ENCODE results near the gene ZBTB4.
A peak's percentile ranks its signal among the peaks of the same experiment; 100 is the strongest.

The ZBTB4 gene

GRCh38 chr17:7444682-7445618, 34.5 kb downstream of the ZBTB4 start, which contains the start of gene CHRNB1:
Gene CHRNB1, plus strand, starts transcription at chr17:7445061. Its CDS starts 67 bp downstream, at chr17:7445128.
- intact Hi-C loops (cut with DNase I): no loop called here
- DNase-seq: peak; percentile 58 to 97 (median 76)

- no peak for DNase-seq
- intact Hi-C loops (cut with DNase I): no loop called here
Observed at GRCh38 chr17:7443499-7444485, 35.6 kb downstream of the ZBTB4 start.

- intact Hi-C loops (cut with DNase I): no loop called here
- no peak for DNase-seq
Observed at GRCh38 chr17:7442142-7442541, 37.3 kb downstream of the ZBTB4 start.

GRCh38 chr17:7441266-7441665, 38.2 kb downstream of the ZBTB4 start:
- no peak for DNase-seq
- intact Hi-C loops (cut with DNase I): no loop called here

GRCh38 chr17:7440834-7441195, 38.6 kb downstream of the ZBTB4 start:
- intact Hi-C loops (cut with DNase I): no loop called here
- DNase-seq: no peak

GRCh38 chr17:7440113-7440833, 39.2 kb downstream of the ZBTB4 start:
- no peak for DNase-seq
- intact Hi-C loops (cut with DNase I): no loop called here

- DNase-seq: no peak
- intact Hi-C loops (cut with DNase I): loop anchor here (5.0 to 10.0 kb wide), 3 partner anchors 47 to 145 kb away; partner anchors contain the start of genes MPDU1, PLSCR3 and TMEM95
Observed at GRCh38 chr17:7439462-7440112, 39.8 kb downstream of the ZBTB4 start, which contains the start of gene FGF11. Gene FGF11, plus strand, starts transcription at chr17:7439512. Its CDS starts 109 bp downstream, at chr17:7439621.

GRCh38 chr17:7438656-7439460, 40.6 kb downstream of the ZBTB4 start:
- intact Hi-C loops (cut with DNase I): loop anchor here (5.0 to 10.0 kb wide), 3 partner anchors 47 to 146 kb away; partner anchors contain the start of genes MPDU1, PLSCR3 and TMEM95
- DNase-seq: no peak

GRCh38 chr17:7437950-7438614, 41.3 kb downstream of the ZBTB4 start:
- DNase-seq: peak in 9 of 10 donors; percentile 32 to 93 (median 52)
- intact Hi-C loops (cut with DNase I): loop anchor here (1.0 to 10.0 kb wide), 4 partner anchors 46 to 147 kb away; partner anchors contain the start of genes MPDU1, PLSCR3, POLR2A and TMEM95

GRCh38 chr17:7437369-7437863, 42.0 kb downstream of the ZBTB4 start:
- DNase-seq: no peak
- intact Hi-C loops (cut with DNase I): loop anchor here (1.0 to 10.0 kb wide), 4 partner anchors 45 to 147 kb away; partner anchors contain the start of genes MPDU1, PLSCR3, POLR2A and TMEM95

- peak in 9 of 10 donors; percentile 53 to 96 (median 65) for DNase-seq
- intact Hi-C loops (cut with DNase I): loop anchor here (1.0 to 10.0 kb wide), 4 partner anchors 44 to 148 kb away; partner anchors contain the start of genes MPDU1, PLSCR3, POLR2A and TMEM95
Observed at GRCh38 chr17:7436556-7437368, 42.7 kb downstream of the ZBTB4 start.

- intact Hi-C loops (cut with DNase I): loop anchor here (5.0 to 10.0 kb wide), 3 partner anchors 44 to 149 kb away; partner anchors contain the start of genes MPDU1, PLSCR3 and TMEM95
- DNase-seq: peak in 1 of 10 donors; percentile 82
Observed at GRCh38 chr17:7435676-7436555, 43.5 kb downstream of the ZBTB4 start.

GRCh38 chr17:7432296-7432695, 47.1 kb downstream of the ZBTB4 start:
- intact Hi-C loops (cut with DNase I): loop anchor here (10.0 kb wide), 1 partner anchor 153 kb away; the partner anchor contains the start of gene MPDU1
- DNase-seq: no peak

- intact Hi-C loops (cut with DNase I): loop anchor here (10.0 kb wide), 1 partner anchor 154 kb away; the partner anchor contains the start of gene MPDU1
- DNase-seq: no peak
Observed at GRCh38 chr17:7431231-7431630, 48.2 kb downstream of the ZBTB4 start.

- DNase-seq: peak in 1 of 10 donors; percentile 76
- intact Hi-C loops (cut with DNase I): loop anchor here (10.0 kb wide), 1 partner anchor 155 kb away; the partner anchor contains the start of gene MPDU1
Observed at GRCh38 chr17:7429722-7430121, 49.7 kb downstream of the ZBTB4 start.

Measured in posterior cingulate gyrus (tissue), 11 donors.